ENCODE results near the gene OPCML.

OPCML gene

GRCh38 chr11:132772703-132773545, 759.4 kb downstream of the OPCML start:
- no peak for FAIRE-seq

GRCh38 chr11:132771746-132772145, 760.6 kb downstream of the OPCML start:
- no peak for FAIRE-seq

GRCh38 chr11:132770829-132771530, 761.3 kb downstream of the OPCML start:
- no peak for FAIRE-seq

GRCh38 chr11:132763503-132763902, 768.8 kb downstream of the OPCML start:
- no peak for FAIRE-seq

GRCh38 chr11:132755934-132756333, 776.4 kb downstream of the OPCML start:
- no peak for FAIRE-seq

GRCh38 chr11:132751516-132752250, 780.6 kb downstream of the OPCML start:
- no peak for FAIRE-seq

GRCh38 chr11:132746305-132746704, 786.0 kb downstream of the OPCML start:
- no peak for FAIRE-seq

- FAIRE-seq = no peak
These were observed 787.0 kb downstream of the OPCML start for GRCh38 chr11:132745306-132745705.

GRCh38 chr11:132744771-132745170, 787.5 kb downstream of the OPCML start:
- no peak for FAIRE-seq

GRCh38 chr11:132743601-132744000, 788.7 kb downstream of the OPCML start:
- no peak for FAIRE-seq

- FAIRE-seq = no peak
These were observed 789.4 kb downstream of the OPCML start for GRCh38 chr11:132742929-132743328.

GRCh38 chr11:132734217-132734616, 798.1 kb downstream of the OPCML start:
- FAIRE-seq = no peak

- no peak for FAIRE-seq
These were observed 804.3 kb downstream of the OPCML start for GRCh38 chr11:132728026-132728425.

GRCh38 chr11:132721526-132721925, 810.8 kb downstream of the OPCML start:
- FAIRE-seq = no peak

GRCh38 chr11:132719684-132720083, 812.6 kb downstream of the OPCML start:
- FAIRE-seq = no peak

GRCh38 chr11:132718711-132719671, 813.3 kb downstream of the OPCML start:
- no peak for FAIRE-seq

GRCh38 chr11:132717824-132718223, 814.5 kb downstream of the OPCML start:
- FAIRE-seq = no peak

- no peak for FAIRE-seq
These were observed 816.3 kb downstream of the OPCML start for GRCh38 chr11:132716037-132716436.

- no peak for FAIRE-seq
These were observed 817.4 kb downstream of the OPCML start for GRCh38 chr11:132714859-132715440.

- no peak for FAIRE-seq
These were observed 819.8 kb downstream of the OPCML start for GRCh38 chr11:132712466-132712865.

GRCh38 chr11:132704781-132705375, 827.4 kb downstream of the OPCML start:
- FAIRE-seq = no peak

- FAIRE-seq = no peak
These were observed 839.4 kb downstream of the OPCML start for GRCh38 chr11:132692891-132693290.
